Stimulated activated CD8-positive, alpha-beta memory T cell treated with anti-CD3 and anti-CD28 coated beads, Interleukin-12 subunit alpha, Interleukin-12 subunit beta, amount 100 ng/mL, for 1 hour (primary cell): ENCODE measurements around the gene MYPOP.
A peak's percentile ranks its signal among the peaks of the same experiment; 100 is the strongest.
"Not testable (repeated sequence)": the region's sequence is repeated elsewhere in the genome, so short reads cannot be mapped to it uniquely, and the experiment has no call there.

Experiments used
- DNase-seq: peaks from one replicate; pipeline ENCODE4 v3.0.0-alpha.2; 2020; ENCODE audit warnings: low read depth

MYPOP gene

GRCh38 chr19:45883586-45883880, 18.9 kb downstream of the MYPOP start:
- no peak for DNase-seq

- DNase-seq: peak; percentile 59
Measured at GRCh38 chr19:45882652-45883585, 19.5 kb downstream of the MYPOP start.

GRCh38 chr19:45881909-45882528, 20.4 kb downstream of the MYPOP start:
- no peak for DNase-seq

GRCh38 chr19:45881082-45881908, 21.1 kb downstream of the MYPOP start:
- no peak for DNase-seq

GRCh38 chr19:45879971-45880370, 22.4 kb downstream of the MYPOP start:
- DNase-seq: no peak

- DNase-seq: no peak
Measured at GRCh38 chr19:45879055-45879454, 23.4 kb downstream of the MYPOP start.

- DNase-seq: no peak
Measured at GRCh38 chr19:45878043-45878794, 24.2 kb downstream of the MYPOP start.

- no peak for DNase-seq
Measured at GRCh38 chr19:45876411-45877197, 25.8 kb downstream of the MYPOP start.

- DNase-seq: no peak
Measured at GRCh38 chr19:45876161-45876410, 26.3 kb downstream of the MYPOP start.

GRCh38 chr19:45874620-45874966, 27.8 kb downstream of the MYPOP start:
- no peak for DNase-seq

- DNase-seq: no peak
Measured at GRCh38 chr19:45873219-45873772, 29.1 kb downstream of the MYPOP start.

- DNase-seq: no peak
Measured at GRCh38 chr19:45872095-45872919, 30.1 kb downstream of the MYPOP start.

- no peak for DNase-seq
Measured at GRCh38 chr19:45870798-45871197, 31.6 kb downstream of the MYPOP start.

- DNase-seq: not testable (repeated sequence)
Measured at GRCh38 chr19:45867241-45867640, 35.2 kb downstream of the MYPOP start.

- no peak for DNase-seq
Measured at GRCh38 chr19:45866400-45867176, 35.8 kb downstream of the MYPOP start.

GRCh38 chr19:45865269-45865948, 37.0 kb downstream of the MYPOP start:
- DNase-seq: no peak

GRCh38 chr19:45864629-45865082, 37.8 kb downstream of the MYPOP start:
- no peak for DNase-seq

GRCh38 chr19:45863840-45864628, 38.4 kb downstream of the MYPOP start, which contains the start of gene FOXA3:
FOXA3 (plus strand) TSS chr19:45864326; CDS start chr19:45864457, 131 bp downstream.
- DNase-seq: no peak
